RWPE1 (cell line): ENCODE measurements around the gene RIPK4.
A peak's percentile ranks its signal among the peaks of the same experiment; 100 is the strongest.

Source experiments
- CTCF ChIA-PET: fragments of 350-600 bp; sonication (Branson Sonifier 250); formaldehyde crosslinking; extraction: SDS; loops from one replicate; lab custom pipeline; 2021; lab: Yijun Ruan, JAX
- POLR2A ChIA-PET: fragments of 400-600 bp; formaldehyde crosslinking; extraction: SDS; loops from one replicate; lab custom pipeline; 2020; ENCODE audit warnings: antibody characterized with exemption; ENCODE audit not compliant: low non-redundant PET; lab: Yijun Ruan, JAX
- DNase-seq: peaks from one replicate; pipeline ENCODE4 v3.0.0; 2012; ENCODE audit warnings: low spot score
- H3K27ac ChIP-seq: fragments of 450-650 bp; 2 replicates; pipeline ENCODE4 v1.5.1; 2017
- TF ChIP-seq, protein P1 (sequence below): fragments of 450-650 bp; conservative IDR thresholded peaks from 2 replicates; pipeline ENCODE4 v1.5.1; 2017; ENCODE audit warnings: low read depth, mild to moderate bottlenecking

RIPK4 gene

GRCh38 chr21:41799763-41800162 is 32.9 kb upstream of the RIPK4 start:
- CTCF ChIA-PET, result no interaction called here
- TF ChIP-seq, protein P1, sequence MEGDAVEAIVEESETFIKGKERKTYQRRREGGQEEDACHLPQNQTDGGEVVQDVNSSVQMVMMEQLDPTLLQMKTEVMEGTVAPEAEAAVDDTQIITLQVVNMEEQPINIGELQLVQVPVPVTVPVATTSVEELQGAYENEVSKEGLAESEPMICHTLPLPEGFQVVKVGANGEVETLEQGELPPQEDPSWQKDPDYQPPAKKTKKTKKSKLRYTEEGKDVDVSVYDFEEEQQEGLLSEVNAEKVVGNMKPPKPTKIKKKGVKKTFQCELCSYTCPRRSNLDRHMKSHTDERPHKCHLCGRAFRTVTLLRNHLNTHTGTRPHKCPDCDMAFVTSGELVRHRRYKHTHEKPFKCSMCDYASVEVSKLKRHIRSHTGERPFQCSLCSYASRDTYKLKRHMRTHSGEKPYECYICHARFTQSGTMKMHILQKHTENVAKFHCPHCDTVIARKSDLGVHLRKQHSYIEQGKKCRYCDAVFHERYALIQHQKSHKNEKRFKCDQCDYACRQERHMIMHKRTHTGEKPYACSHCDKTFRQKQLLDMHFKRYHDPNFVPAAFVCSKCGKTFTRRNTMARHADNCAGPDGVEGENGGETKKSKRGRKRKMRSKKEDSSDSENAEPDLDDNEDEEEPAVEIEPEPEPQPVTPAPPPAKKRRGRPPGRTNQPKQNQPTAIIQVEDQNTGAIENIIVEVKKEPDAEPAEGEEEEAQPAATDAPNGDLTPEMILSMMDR, result no peak
- POLR2A ChIA-PET, result no interaction called here
- DNase-seq, result no peak
- H3K27ac ChIP-seq, result peak overlapping the region; percentile 23; the same call in 1 of the 2 replicates

- CTCF ChIA-PET, result no interaction called here
- no peak overlapping the region; the same call in 1 of the 2 replicates for H3K27ac ChIP-seq
These were observed 31.5 kb upstream of the RIPK4 start for GRCh38 chr21:41798326-41798725.

DNA sequence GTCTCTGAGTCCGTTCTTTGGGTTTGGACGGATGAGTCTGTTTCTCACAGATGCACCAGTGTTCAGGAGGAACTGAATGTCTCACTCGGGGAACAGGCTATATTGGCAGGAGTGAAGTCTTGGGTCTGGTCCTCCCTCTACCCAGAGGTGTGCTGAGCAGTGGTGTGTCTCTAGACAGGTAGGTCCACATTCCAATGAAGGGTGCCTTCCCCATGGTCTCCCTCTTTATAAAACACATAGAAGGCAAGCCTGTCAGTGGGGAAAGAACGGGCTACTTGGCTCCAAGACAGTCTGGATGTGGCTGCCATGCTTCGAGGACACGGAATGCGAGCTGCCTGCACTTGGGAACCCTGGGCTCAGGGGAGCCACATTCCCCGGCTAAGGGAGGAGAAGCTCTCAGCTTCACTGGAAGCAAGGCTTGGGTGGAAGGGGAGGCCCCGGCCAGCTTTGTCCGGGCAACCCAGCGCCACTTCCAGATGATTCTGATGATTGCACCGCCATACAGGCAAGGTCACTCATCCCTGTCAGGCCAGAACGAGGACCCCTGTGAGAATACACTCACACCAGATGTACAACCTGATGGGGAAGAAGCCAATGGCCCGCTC is 29.7 kb upstream of the RIPK4 start:
- TF ChIP-seq, protein P1, result no peak
- POLR2A ChIA-PET, result no interaction called here
- CTCF ChIA-PET, result interaction anchor here (0.6 kb wide), 1 partner anchor 13 kb away, joined by 3 read pairs; no protein-coding TSS in a partner anchor
- no peak for DNase-seq
- H3K27ac ChIP-seq, result peak overlapping the region; percentile 11; the same call in 1 of the 2 replicates

More at GRCh38 chr21:41798326-41798725, 31.5 kb upstream of the RIPK4 start:
- POLR2A ChIA-PET, result no interaction called here
- DNase-seq, result no peak
- TF ChIP-seq, protein P1, result no peak

- POLR2A ChIA-PET, result no interaction called here
- CTCF ChIA-PET, result interaction anchor here (0.6 kb wide), 1 partner anchor 14 kb away, joined by 3 read pairs; no protein-coding TSS in a partner anchor
- TF ChIP-seq, protein P1, result no peak
- DNase-seq, result no peak
- no peak overlapping the region for H3K27ac ChIP-seq
These were observed 28.9 kb upstream of the RIPK4 start for GRCh38 chr21:41795726-41796125.

- CTCF ChIA-PET, result interaction anchor here (0.7 kb wide), 2 partner anchors 18 to 184 kb away, joined by 3 to 4 read pairs; no protein-coding TSS in a partner anchor
These were observed 27.7 kb upstream of the RIPK4 start for GRCh38 chr21:41794600-41794999.

GRCh38 chr21:41792711-41793110 is 25.9 kb upstream of the RIPK4 start:
- CTCF ChIA-PET, result interaction anchor here (0.7 kb wide), 1 partner anchor 24 kb away, joined by 4 read pairs; no protein-coding TSS in a partner anchor

More at GRCh38 chr21:41794600-41794999, 27.7 kb upstream of the RIPK4 start:
- TF ChIP-seq, protein P1, result no peak
- POLR2A ChIA-PET, result no interaction called here
- no peak for DNase-seq
- no peak overlapping the region for H3K27ac ChIP-seq

More at GRCh38 chr21:41792711-41793110, 25.9 kb upstream of the RIPK4 start:
- TF ChIP-seq, protein P1, result no peak
- H3K27ac ChIP-seq, result no peak overlapping the region
- no peak for DNase-seq
- POLR2A ChIA-PET, result no interaction called here
